ENCODE results near the gene NTN4. TPM values are rescaled to one million over a fixed set of nuclear protein-coding genes. Genes with fewer than 3 reads are reported as not detected.

The NTN4 gene
- total and polyA plus RNA-seq, 12 donors: 10.1 to 62.5 (median 42.4) TPM

DNA sequence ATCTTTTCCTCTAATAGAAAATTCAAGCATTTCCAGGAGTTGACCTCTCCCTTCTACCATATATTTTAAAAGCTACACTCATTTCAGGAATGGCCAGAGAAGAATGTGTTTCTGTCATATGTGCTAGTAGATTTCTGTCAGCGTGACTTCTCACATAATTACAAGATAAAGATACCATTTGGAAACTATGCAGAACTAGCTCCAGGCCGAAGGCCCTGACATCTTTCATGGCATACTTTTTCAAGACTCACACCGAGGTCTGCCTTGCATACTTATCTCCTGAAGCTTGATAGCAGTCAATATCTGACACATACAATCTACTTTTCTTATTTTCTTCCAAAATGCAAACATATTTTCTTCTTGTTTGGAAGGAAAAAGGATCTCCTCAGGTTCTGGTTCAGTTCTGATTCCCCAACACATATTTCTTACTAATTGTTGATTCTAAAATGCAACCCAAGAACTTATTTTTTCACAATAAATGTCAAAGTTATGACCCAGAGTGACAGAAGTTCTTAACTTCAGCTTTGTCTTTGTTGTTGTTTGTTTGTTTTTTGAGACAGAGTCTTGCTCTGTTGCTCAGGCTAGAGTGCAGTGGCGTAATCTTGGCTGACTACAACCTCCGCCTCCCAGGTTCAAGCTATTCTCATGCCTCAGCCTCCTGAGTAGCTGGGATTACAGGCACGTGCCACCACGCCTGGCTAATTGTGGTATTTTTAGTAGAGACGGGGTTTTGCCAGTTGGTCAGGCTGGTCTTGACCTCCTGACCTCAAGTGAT, 99.5 kb downstream of the NTN4 start:
- intact Hi-C loops (cut with DNase I): no loop called here
- Histone ChIP-seq H3K4me1 (replicated peaks in 1 of 2) (peaks cover 0 to 10% of the 10 kb centered on the region in 2 donors), H3K36me3 (replicated peaks in 1 of 2) (no peaks in the 10 kb centered on the region), H3K27me3 (no peaks in the 10 kb centered on the region), H3K27ac (no peak overlapping the region), H3K4me3 (peak overlapping the region in 1 of 4 donors; percentile 24), H3K9me3 (replicated peaks in 1 of 3) (no peaks in the 10 kb centered on the region)
- TF ChIP-seq CTCF (IDR thresholded peaks at IDR 0.05) (no peak), POLR2A (IDR thresholded peaks at IDR 0.05) (no peak)
- WGBS, 4 donors: 87 to 92% (median 88%) methylated on average over 8 of the region's 8 CpGs
- DNase-seq: no peak

DNA sequence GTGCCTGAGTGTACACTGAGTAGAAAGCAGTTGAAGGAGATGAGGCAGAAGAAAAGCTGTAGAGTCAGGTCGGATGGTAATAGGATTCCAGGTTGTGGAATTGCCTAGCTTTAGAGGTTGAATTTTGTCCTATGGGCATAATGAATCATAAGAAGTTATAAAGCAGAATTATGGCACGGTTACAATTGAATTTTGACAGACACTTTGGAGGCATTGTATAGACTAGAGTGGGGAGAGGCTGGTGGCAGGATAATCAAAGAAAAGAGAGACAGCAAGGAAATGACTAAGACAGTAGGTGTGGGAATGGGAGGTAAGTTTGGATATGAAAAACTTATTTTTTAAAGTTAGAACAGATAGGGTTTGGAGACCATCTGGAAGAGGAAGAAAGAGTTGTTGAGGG, 102.6 kb downstream of the NTN4 start:
- WGBS, 4 donors: 85 to 92% (median 90%) methylated on average over 2 of the region's 2 CpGs
- intact Hi-C loops (cut with DNase I): no loop called here
- H3K9me3 ChIP-seq (replicated peaks in 1 of 3): no peaks in the 10 kb centered on the region
- no peaks in the 10 kb centered on the region for H3K4me1 ChIP-seq (replicated peaks in 1 of 2)
- no peaks in the 10 kb centered on the region for H3K27me3 ChIP-seq
- no peak overlapping the region for H3K4me3 ChIP-seq
- no peaks in the 10 kb centered on the region for H3K36me3 ChIP-seq (replicated peaks in 1 of 2)
- H3K27ac ChIP-seq: no peak overlapping the region
- no peak for DNase-seq
- TF ChIP-seq CTCF (IDR thresholded peaks at IDR 0.05) (no peak), POLR2A (IDR thresholded peaks at IDR 0.05) (no peak)

DNA sequence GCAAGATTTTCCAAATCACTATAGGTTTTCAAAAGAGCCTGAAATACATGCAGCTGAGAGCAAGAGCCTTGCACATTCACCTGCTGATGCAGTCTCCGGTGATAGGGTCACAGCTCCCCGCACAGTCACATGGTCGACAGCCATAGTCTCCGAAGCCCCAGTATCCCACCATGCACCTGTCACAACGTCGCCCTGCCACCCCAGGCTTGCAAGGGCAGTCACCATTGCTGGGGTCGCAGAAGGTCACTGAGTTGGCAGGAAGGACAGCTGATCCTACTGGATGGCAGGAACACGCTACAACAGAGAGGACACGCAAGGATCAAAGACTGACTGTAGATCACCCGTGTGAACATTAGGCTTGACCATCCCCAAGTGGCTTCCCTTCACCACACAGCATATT, 107.1 kb downstream of the NTN4 start:
- intact Hi-C loops (cut with DNase I): no loop called here
- WGBS, 4 donors: 84 to 100% (median 88%) methylated on average over 4 to 10 of the region's 10 CpGs

GRCh38 chr12:95681210-95681765, 109.3 kb downstream of the NTN4 start:
- TF ChIP-seq CTCF (IDR thresholded peaks at IDR 0.05) (no peak), POLR2A (IDR thresholded peaks at IDR 0.05) (no peak)
- no peak overlapping the region for H3K4me3 ChIP-seq
- no peak for DNase-seq
- intact Hi-C loops (cut with DNase I): no loop called here
- H3K27me3 ChIP-seq: no peaks in the 10 kb centered on the region
- 90 to 96% (median 94%) methylated on average over 4 of the region's 4 CpGs for WGBS, 4 donors
- H3K4me1 ChIP-seq (replicated peaks in 1 of 2): no peaks in the 10 kb centered on the region
- peak overlapping the region in 1 of 5 donors; percentile 16 for H3K27ac ChIP-seq
- no peaks in the 10 kb centered on the region for H3K9me3 ChIP-seq (replicated peaks in 1 of 3)
- no peaks in the 10 kb centered on the region for H3K36me3 ChIP-seq (replicated peaks in 1 of 2)

More for the DNA sequence above, 107.1 kb downstream of the NTN4 start:
- TF ChIP-seq CTCF (IDR thresholded peaks at IDR 0.05) (no peak), POLR2A (IDR thresholded peaks at IDR 0.05) (no peak)
- Histone ChIP-seq H3K4me3 (no peak overlapping the region), H3K27me3 (no peaks in the 10 kb centered on the region), H3K36me3 (replicated peaks in 1 of 2) (no peaks in the 10 kb centered on the region), H3K27ac (no peak overlapping the region), H3K4me1 (replicated peaks in 1 of 2) (no peaks in the 10 kb centered on the region), H3K9me3 (replicated peaks in 1 of 3) (no peaks in the 10 kb centered on the region)
- no peak for DNase-seq
